Smooth muscle cell (in vitro differentiated cells): ENCODE results near the gene CD3E. TPM values are rescaled to one million over a fixed set of nuclear protein-coding genes. Genes with fewer than 3 reads are reported as not detected.
A peak's percentile ranks its signal among the peaks of the same experiment; 100 is the strongest.

ENCODE experiments used
- DNase-seq: peaks from one replicate; lab custom pipeline; 2025; ENCODE audit not compliant: unreplicated experiment; lab: John Stamatoyannopoulos, UW
- H2AFZ ChIP-seq: fragments of 200-600 bp; sonication (generic); 2 replicates; pipeline ENCODE4 v1.6.0; 2016; ENCODE audit warnings: antibody characterized with exemption, low read depth, mild to moderate bottlenecking
- H3F3A ChIP-seq: fragments of 200-600 bp; sonication (generic); 2 replicates; pipeline ENCODE4 v1.6.0; 2017; ENCODE audit warnings: antibody characterized with exemption, low read depth
- H3K27ac ChIP-seq: fragments of 200-600 bp; sonication (generic); 2 replicates; pipeline ENCODE4 v1.5.1; 2016; ENCODE audit warnings: low read depth, mild to moderate bottlenecking
- H3K27me3 ChIP-seq: fragments of 200-600 bp; sonication (generic); 2 replicates; pipeline ENCODE4 v1.6.1; 2016; ENCODE audit warnings: low read depth, mild to moderate bottlenecking
- H3K36me3 ChIP-seq: fragments of 200-600 bp; sonication (generic); 2 replicates; pipeline ENCODE4 v1.5.1; 2016; ENCODE audit warnings: low read depth
- H3K4me1 ChIP-seq: fragments of 200-600 bp; sonication (generic); 2 replicates; pipeline ENCODE4 v1.5.1; 2016; ENCODE audit warnings: low read depth
- H3K4me2 ChIP-seq: fragments of 200-600 bp; sonication (generic); 2 replicates; pipeline ENCODE4 v1.6.0; 2016; ENCODE audit warnings: mild to moderate bottlenecking
- H3K4me3 ChIP-seq: fragments of 200-600 bp; sonication (generic); 2 replicates; pipeline ENCODE4 v1.5.1; 2016; ENCODE audit warnings: mild to moderate bottlenecking
- H3K79me2 ChIP-seq: fragments of 200-600 bp; sonication (generic); 2 replicates; pipeline ENCODE4 v1.6.0; 2016; ENCODE audit warnings: low read depth, mild to moderate bottlenecking
- H3K9ac ChIP-seq: fragments of 200-600 bp; sonication (generic); 2 replicates; pipeline ENCODE4 v1.6.0; 2016; ENCODE audit warnings: low read depth
- H3K9me3 ChIP-seq: fragments of 200-600 bp; sonication (generic); replicated peaks from 2 replicates; pipeline ENCODE4 v1.5.1; 2016; ENCODE audit warnings: low read depth
- H4K20me1 ChIP-seq: fragments of 200-600 bp; sonication (generic); 2 replicates; pipeline ENCODE4 v1.6.0; 2016; ENCODE audit warnings: low read depth
- WGBS: methylation state at CpG from one replicate; pipeline ENCODE4 v1.1.7; 2016; ENCODE audit warnings: low lambda C conversion rate; 5-methylcytosine and 5-hydroxymethylcytosine counted together
- polyA plus RNA-seq: library from polyadenylated mRNA; unstranded; fragments of >200 nt; fragmentation: Nextera tagmentation; extraction: Ambion mirVana; gene quantifications from 2 replicates; pipeline ENCODE4 v1.2.1, GENCODE V29; 2016
- total RNA-seq: library from RNA; depleted of rRNA; stranded (reverse); fragments of >200 nt; gene quantifications from 2 replicates; pipeline ENCODE4 v1.2.3, GENCODE V29; 2014
- TF ChIP-seq, protein P1 (sequence below): fragments of 200-600 bp; sonication (generic); IDR thresholded peaks from 2 replicates; pipeline ENCODE4 v1.5.1; 2017; ENCODE audit warnings: borderline replicate concordance, mild to moderate bottlenecking, antibody characterized with exemption; ENCODE audit not compliant: insufficient read depth, poor library complexity, severe bottlenecking

The CD3E gene
- total and polyA plus RNA-seq, 2 experiments from 2014 or later = not detected

GRCh38 chr11:118343248-118343647, 38.7 kb downstream of the CD3E start:
- 78% methylated on average over 9 of the region's 9 CpGs for whole genome bisulfite sequencing
- H2AFZ ChIP-seq = no peak overlapping the region
- H3K4me1 ChIP-seq = no peaks in the 10 kb centered on the region
- H3K27me3 ChIP-seq = peaks cover 31% of the 10 kb centered on the region
- no peaks in the 10 kb centered on the region for H3F3A ChIP-seq
- no peak overlapping the region for H3K9ac ChIP-seq
- no peak overlapping the region for H3K27ac ChIP-seq
- H3K36me3 ChIP-seq = no peaks in the 10 kb centered on the region
- no peaks in the 10 kb centered on the region for H3K9me3 ChIP-seq
- no peak overlapping the region for H3K4me2 ChIP-seq
- H3K79me2 ChIP-seq = no peaks in the 10 kb centered on the region
- TF ChIP-seq, protein P1, sequence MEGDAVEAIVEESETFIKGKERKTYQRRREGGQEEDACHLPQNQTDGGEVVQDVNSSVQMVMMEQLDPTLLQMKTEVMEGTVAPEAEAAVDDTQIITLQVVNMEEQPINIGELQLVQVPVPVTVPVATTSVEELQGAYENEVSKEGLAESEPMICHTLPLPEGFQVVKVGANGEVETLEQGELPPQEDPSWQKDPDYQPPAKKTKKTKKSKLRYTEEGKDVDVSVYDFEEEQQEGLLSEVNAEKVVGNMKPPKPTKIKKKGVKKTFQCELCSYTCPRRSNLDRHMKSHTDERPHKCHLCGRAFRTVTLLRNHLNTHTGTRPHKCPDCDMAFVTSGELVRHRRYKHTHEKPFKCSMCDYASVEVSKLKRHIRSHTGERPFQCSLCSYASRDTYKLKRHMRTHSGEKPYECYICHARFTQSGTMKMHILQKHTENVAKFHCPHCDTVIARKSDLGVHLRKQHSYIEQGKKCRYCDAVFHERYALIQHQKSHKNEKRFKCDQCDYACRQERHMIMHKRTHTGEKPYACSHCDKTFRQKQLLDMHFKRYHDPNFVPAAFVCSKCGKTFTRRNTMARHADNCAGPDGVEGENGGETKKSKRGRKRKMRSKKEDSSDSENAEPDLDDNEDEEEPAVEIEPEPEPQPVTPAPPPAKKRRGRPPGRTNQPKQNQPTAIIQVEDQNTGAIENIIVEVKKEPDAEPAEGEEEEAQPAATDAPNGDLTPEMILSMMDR = no peak
- no peaks in the 10 kb centered on the region for H4K20me1 ChIP-seq
- H3K4me3 ChIP-seq = no peak overlapping the region
- no peak for DNase-seq

- H3K4me2 ChIP-seq = no peak within 1 kb of the TSS
- H3K36me3 ChIP-seq = no peaks in the 10 kb centered on the region
- no peaks in the 10 kb centered on the region for H3K9me3 ChIP-seq
- H3K4me1 ChIP-seq = no peaks in the 10 kb centered on the region
- no peak for DNase-seq
- no peak within 1 kb of the TSS for H3K4me3 ChIP-seq
- no peak within 1 kb of the TSS for H3K27ac ChIP-seq
- no peak within 1 kb of the TSS for H3K9ac ChIP-seq
- 81% methylated on average over 6 of the region's 6 CpGs for WGBS
- H3K79me2 ChIP-seq = no peaks in the 10 kb centered on the region
- H2AFZ ChIP-seq = no peak within 1 kb of the TSS
- H3F3A ChIP-seq = no peaks in the 10 kb centered on the region
- H4K20me1 ChIP-seq = no peaks in the 10 kb centered on the region
- H3K27me3 ChIP-seq = peaks cover 39% of the 10 kb centered on the region
- TF ChIP-seq, protein P1 = no peak
These were observed 39.5 kb downstream of the CD3E start, which contains the start of gene CD3G for GRCh38 chr11:118343981-118344515. TSS of gene CD3G (plus strand) at chr11:118344344. CDS start at chr11:118344424, 80 bp downstream.

DNA sequence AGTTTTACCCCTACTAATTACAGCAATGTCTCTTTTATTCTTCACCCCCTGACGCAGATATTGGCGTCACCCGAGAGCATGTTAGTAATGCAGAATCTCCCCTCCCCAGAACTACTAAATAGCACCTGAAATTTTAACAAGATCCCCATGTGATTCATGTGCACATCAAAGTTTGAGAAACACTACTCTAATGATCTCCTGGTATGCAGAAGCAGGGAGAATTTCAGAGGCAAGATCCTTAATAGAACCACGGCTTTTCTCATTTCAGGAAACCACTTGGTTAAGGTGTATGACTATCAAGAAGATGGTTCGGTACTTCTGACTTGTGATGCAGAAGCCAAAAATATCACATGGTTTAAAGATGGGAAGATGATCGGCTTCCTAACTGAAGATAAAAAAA, 44.9 kb downstream of the CD3E start:
- no peak overlapping the region for H2AFZ ChIP-seq
- no peak overlapping the region for H3K4me2 ChIP-seq
- no peaks in the 10 kb centered on the region for H3K9me3 ChIP-seq
- peaks cover 62% of the 10 kb centered on the region for H3K27me3 ChIP-seq
- H3K36me3 ChIP-seq = no peaks in the 10 kb centered on the region
- H3K4me1 ChIP-seq = no peaks in the 10 kb centered on the region
- H3K4me3 ChIP-seq = no peak overlapping the region
- no peak for DNase-seq
- H3K9ac ChIP-seq = no peak overlapping the region
- no peaks in the 10 kb centered on the region for H3F3A ChIP-seq
- TF ChIP-seq, protein P1 = no peak
- H4K20me1 ChIP-seq = no peaks in the 10 kb centered on the region
- 85% methylated on average over 6 of the region's 6 CpGs for WGBS
- no peak overlapping the region for H3K27ac ChIP-seq
- no peaks in the 10 kb centered on the region for H3K79me2 ChIP-seq

DNA sequence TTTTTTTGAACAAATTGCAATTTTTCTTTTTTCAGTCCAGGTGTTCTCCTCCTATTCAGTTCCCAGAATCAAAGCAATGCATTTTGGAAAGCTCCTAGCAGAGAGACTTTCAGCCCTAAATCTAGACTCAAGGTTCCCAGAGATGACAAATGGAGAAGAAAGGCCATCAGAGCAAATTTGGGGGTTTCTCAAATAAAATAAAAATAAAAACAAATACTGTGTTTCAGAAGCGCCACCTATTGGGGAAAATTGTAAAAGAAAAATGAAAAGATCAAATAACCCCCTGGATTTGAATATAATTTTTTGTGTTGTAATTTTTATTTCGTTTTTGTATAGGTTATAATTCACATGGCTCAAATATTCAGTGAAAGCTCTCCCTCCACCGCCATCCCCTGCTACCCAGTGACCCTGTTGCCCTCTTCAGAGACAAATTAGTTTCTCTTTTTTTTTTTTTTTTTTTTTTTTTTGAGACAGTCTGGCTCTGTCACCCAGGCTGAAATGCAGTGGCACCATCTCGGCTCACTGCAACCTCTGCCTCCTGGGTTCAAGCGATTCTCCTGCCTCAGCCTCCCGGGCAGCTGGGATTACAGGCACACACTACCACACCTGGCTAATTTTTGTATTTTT, 48.7 kb downstream of the CD3E start:
- WGBS = 14% methylated on average over 6 of the region's 6 CpGs
- Histone ChIP-seq H3K9ac (no peak overlapping the region), H3K4me1 (no peaks in the 10 kb centered on the region), H4K20me1 (no peaks in the 10 kb centered on the region), H3K9me3 (no peaks in the 10 kb centered on the region), H3F3A (no peaks in the 10 kb centered on the region), H3K4me2 (no peak overlapping the region), H3K79me2 (no peaks in the 10 kb centered on the region), H3K4me3 (no peak overlapping the region), H2AFZ (no peak overlapping the region), H3K36me3 (no peaks in the 10 kb centered on the region), H3K27me3 (peaks cover 32% of the 10 kb centered on the region), H3K27ac (no peak overlapping the region)
- TF ChIP-seq, protein P1 = peak; percentile 73
- DNase-seq = no peak
